Activated T-helper 1 cell treated with anti-CD3 and anti-CD28 coated beads, Interleukin-12 subunit alpha, Interleukin-12 subunit beta, Interleukin-2, Interleukin-4 antibody, amounts not matched to agents 30 ng/mL and 10 ng/mL and 1 ng/mL, durations not matched to agents 14 hours and 24 hours and 36 hours (primary cell): ENCODE results near the gene L2HGDH. TPM values are rescaled to one million over a fixed set of nuclear protein-coding genes. Genes with fewer than 3 reads are reported as not detected.

Source experiments
- DNase-seq: peaks from one replicate; pipeline ENCODE4 v3.0.0; 2021; ENCODE audit warnings: low spot score
- H3K27ac Mint-ChIP-seq: one replicate; pipeline ENCODE4 v1.8.0; 2021; ENCODE audit warnings: mild to moderate bottlenecking, mixed read lengths
- H3K27me3 Mint-ChIP-seq: one replicate; pipeline ENCODE4 v1.8.0; 2022; ENCODE audit warnings: mild to moderate bottlenecking, moderate library complexity, mixed read lengths; ENCODE audit not compliant: insufficient read depth
- H3K36me3 Mint-ChIP-seq: one replicate; pipeline ENCODE4 v1.8.0; 2021; ENCODE audit warnings: low read depth, mixed read lengths
- H3K4me1 Mint-ChIP-seq: one replicate; pipeline ENCODE4 v1.8.0; 2021; ENCODE audit warnings: low read depth, mixed read lengths
- H3K4me3 Mint-ChIP-seq: one replicate; pipeline ENCODE4 v1.8.0; 2021; ENCODE audit warnings: mild to moderate bottlenecking, moderate library complexity, mixed read lengths
- H3K9me3 Mint-ChIP-seq: one replicate; pipeline ENCODE4 v1.8.0; 2021; ENCODE audit warnings: mixed read lengths
- intact Hi-C: fragments of 100-400 bp; cut with micrococcal nuclease; formaldehyde crosslinking; loops from one replicate; pipeline ENCODE4 v1.15.1; 2024
- total RNA-seq: library from RNA; stranded (reverse); gene quantifications from 2 replicates; pipeline ENCODE4 v1.2.3, GENCODE V29; 2022

Gene L2HGDH
- total RNA-seq, 1 donor from 2014 or later = 14.7 TPM

DNA sequence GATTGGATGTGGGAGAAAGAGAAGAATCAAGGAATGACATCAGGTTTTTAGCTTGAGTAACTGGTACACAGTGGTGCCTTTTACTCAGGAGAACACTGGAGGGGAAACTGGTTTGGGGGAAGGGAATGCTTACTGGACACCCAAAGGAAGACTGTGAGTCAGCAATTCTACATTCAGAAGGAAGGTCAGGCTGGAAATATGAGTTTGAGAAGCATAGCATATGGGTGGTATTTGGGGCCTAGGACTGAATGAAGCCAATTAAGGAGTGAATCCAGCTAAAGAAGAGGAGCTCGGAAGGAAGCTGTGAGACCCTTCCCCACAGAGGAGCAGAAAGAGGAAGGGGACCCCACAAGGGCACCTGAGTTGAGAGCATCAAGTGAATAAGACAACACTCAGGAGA, 35.5 kb upstream of the L2HGDH start:
- Mint-ChIP-seq H3K27me3 (peaks cover 18% of the 10 kb centered on the region), H3K27ac (no peak overlapping the region), H3K9me3 (no peaks in the 10 kb centered on the region), H3K4me1 (peaks cover 27% of the 10 kb centered on the region), H3K36me3 (peaks cover 1% of the 10 kb centered on the region), H3K4me3 (no peak overlapping the region)
- DNase-seq = no peak
- intact Hi-C loops = no loop called here

DNA sequence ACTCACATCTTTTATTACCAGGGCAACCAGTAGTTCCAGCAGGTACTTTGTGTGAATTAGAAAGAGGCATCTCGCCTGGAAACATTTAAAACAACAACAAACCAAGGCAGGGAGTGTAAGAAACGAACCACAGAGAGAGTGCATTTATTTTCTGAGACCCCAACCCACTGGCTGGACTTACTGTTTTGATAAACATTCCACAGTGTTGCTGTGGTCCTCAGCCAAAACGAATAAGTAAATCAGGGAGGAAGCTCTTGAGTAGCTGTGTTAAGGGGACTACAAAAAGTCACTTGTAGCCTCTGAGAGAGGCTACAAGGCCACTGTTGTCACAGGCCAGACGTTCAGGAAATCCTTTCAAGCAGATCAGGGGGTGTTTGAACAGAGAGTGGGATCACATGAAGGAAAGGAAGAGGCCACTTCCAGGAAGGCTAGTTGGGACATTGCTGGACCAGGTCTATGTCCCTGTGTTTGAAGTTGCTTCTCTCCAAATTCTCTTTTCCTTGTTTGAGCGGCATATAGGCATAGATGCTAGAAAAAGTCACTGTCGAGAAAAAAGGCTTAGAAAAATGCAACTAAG, 33.9 kb upstream of the L2HGDH start:
- intact Hi-C loops = loop anchor here (2.0 kb wide), 1 partner anchor 33 kb away; the partner anchor contains the start of genes DMAC2L and L2HGDH
- peaks cover 32% of the 10 kb centered on the region for H3K4me1 Mint-ChIP-seq
- no peak overlapping the region for H3K4me3 Mint-ChIP-seq
- DNase-seq = no peak
- no peaks in the 10 kb centered on the region for H3K9me3 Mint-ChIP-seq
- no peak overlapping the region for H3K27ac Mint-ChIP-seq
- H3K36me3 Mint-ChIP-seq = peaks cover 3% of the 10 kb centered on the region
- H3K27me3 Mint-ChIP-seq = peaks cover 18% of the 10 kb centered on the region

DNA sequence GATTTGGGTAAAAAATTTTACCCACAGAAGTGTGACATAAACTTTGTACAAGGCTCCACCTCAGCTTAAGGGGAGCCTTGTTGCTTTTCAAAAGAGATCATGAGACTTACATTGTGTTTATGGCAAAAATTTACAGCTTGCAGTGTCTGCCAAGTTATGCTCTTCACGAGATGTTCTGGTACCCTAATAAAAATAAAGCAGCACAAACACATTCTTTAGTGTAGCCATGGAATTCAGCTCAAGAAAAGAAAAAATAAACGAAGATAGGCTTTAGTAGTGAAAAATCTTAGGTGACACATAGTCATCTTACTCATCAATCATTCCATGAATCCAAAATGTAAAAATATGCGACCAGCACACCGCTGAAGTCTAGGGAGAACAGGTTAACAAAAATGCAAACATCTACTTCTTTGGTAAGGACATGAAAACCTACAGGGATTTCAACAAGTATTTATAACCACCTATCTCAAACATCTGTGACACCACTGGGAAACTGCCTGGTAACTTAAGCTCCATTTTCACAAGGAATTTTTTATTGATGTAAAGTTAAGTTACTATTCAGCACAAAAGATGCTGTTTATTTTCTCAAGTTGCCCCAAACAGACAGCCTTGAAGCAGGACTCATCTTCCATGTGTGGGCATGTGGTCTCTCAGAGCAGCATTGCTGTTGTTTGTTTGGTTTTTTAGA, 33.0 kb upstream of the L2HGDH start:
- Mint-ChIP-seq H3K27me3 (peaks cover 18% of the 10 kb centered on the region), H3K36me3 (peaks cover 3% of the 10 kb centered on the region), H3K4me3 (no peak overlapping the region), H3K4me1 (peaks cover 32% of the 10 kb centered on the region), H3K27ac (no peak overlapping the region), H3K9me3 (no peaks in the 10 kb centered on the region)
- intact Hi-C loops = loop anchor here (1.0 to 2.0 kb wide), 10 partner anchors 18 to 441 kb away; partner anchors contain the start of genes CDKL1, DMAC2L, L2HGDH and MAP4K5
- DNase-seq = no peak

GRCh38 chr14:50344116-50344775, 32.2 kb upstream of the L2HGDH start:
- peak; percentile 47 for DNase-seq
- Mint-ChIP-seq H3K27me3 (peaks cover 18% of the 10 kb centered on the region), H3K4me3 (peak overlapping the region; percentile 30), H3K9me3 (no peaks in the 10 kb centered on the region), H3K36me3 (peaks cover 3% of the 10 kb centered on the region), H3K4me1 (peaks cover 32% of the 10 kb centered on the region), H3K27ac (peak overlapping the region; percentile 69)
- intact Hi-C loops = loop anchor here (1.0 to 2.0 kb wide), 10 partner anchors 19 to 442 kb away; partner anchors contain the start of genes CDKL1, DMAC2L, L2HGDH and MAP4K5

DNA sequence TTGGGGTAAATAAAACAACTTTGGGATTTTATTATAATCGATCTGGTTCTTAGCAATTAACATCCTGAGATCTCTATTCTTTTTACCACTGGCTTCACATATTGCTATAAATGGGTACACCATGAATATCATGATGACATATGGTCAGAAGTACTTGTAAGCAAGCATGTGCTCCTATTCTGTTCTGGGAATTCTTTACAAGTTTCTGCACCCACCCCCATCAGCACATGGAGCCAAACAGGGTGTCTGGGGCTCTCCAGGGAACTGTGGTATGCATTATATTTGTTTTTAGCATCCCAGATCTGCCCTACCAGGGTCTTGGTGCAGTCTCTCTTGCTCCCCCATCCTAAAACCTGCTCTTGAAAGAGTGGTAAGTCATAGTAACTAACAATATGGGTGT, 31.4 kb upstream of the L2HGDH start:
- H3K9me3 Mint-ChIP-seq = no peaks in the 10 kb centered on the region
- intact Hi-C loops = no loop called here
- H3K27ac Mint-ChIP-seq = no peak overlapping the region
- H3K27me3 Mint-ChIP-seq = peaks cover 15% of the 10 kb centered on the region
- H3K36me3 Mint-ChIP-seq = peaks cover 3% of the 10 kb centered on the region
- H3K4me3 Mint-ChIP-seq = no peak overlapping the region
- peaks cover 32% of the 10 kb centered on the region for H3K4me1 Mint-ChIP-seq
- no peak for DNase-seq

DNA sequence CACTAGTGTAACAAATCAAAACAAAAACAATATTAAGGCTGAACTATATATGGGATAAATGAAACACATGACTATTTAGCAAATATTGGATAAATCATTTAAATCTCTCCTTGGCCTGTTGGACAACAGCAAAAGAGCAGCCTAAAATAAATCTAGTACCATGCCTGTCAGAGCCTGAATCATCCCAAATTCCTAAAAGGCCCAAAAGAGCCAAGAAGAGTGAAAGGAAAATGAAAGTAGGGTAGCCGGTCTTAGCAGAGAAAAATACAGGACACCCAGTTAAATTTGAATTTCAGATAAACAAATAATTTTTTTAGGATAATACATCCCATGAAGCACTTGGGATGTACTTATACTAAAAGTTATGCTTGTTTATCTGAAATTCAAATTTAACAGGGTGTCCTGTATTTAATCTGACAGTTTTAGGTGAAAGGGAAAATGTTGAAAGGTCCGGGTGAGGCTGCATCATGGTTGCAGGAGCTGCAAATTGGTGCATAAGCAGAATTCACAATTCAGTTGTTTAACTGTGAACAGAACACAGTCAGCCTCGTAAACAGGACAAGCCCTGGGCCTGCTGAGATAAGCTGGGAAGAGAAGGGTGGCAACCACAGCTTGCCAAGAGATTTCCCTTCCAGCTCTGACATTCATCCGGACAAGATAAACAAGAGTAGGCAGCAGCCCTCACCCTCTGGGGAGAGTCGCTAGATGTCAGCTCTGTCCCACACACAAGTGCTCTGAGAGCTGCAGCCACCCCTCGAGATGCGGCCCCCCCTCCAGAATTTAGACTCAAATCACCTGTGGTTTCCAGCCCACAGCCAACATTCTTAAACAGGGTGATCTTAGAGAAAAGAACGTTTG, 30.4 kb upstream of the L2HGDH start:
- DNase-seq = no peak
- Mint-ChIP-seq H3K4me3 (no peak overlapping the region), H3K27me3 (peaks cover 10% of the 10 kb centered on the region), H3K9me3 (no peaks in the 10 kb centered on the region), H3K4me1 (peaks cover 32% of the 10 kb centered on the region), H3K27ac (no peak overlapping the region), H3K36me3 (peaks cover 3% of the 10 kb centered on the region)
- intact Hi-C loops = no loop called here

- no peak for DNase-seq
- Mint-ChIP-seq H3K36me3 (peaks cover 3% of the 10 kb centered on the region), H3K27ac (no peak overlapping the region), H3K4me1 (peaks cover 39% of the 10 kb centered on the region), H3K27me3 (peaks cover 7% of the 10 kb centered on the region), H3K4me3 (no peak overlapping the region), H3K9me3 (no peaks in the 10 kb centered on the region)
- intact Hi-C loops = no loop called here
Observed at GRCh38 chr14:50340963-50341362, 28.9 kb upstream of the L2HGDH start.

DNA sequence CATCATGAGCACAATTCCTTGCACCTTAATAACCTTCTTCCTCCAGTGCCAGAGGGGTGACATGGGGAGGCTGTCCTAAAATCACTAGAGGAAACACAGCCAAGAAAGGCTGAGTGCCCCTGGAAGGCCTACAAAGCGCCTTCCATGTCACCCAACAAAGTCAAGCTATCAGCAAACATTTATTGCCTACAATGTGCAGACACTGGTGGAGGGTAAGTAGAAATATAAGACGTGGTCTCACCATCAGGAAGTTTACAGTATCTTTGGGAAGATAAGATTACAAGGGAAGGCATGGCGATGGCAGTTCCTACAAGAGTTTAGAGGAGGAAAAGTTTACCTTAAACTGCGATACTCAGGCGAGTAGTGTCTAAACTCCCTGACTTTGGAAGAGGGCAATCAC, 28.0 kb upstream of the L2HGDH start:
- no peak overlapping the region for H3K27ac Mint-ChIP-seq
- intact Hi-C loops = no loop called here
- H3K4me1 Mint-ChIP-seq = peaks cover 46% of the 10 kb centered on the region
- no peaks in the 10 kb centered on the region for H3K9me3 Mint-ChIP-seq
- peaks cover 7% of the 10 kb centered on the region for H3K27me3 Mint-ChIP-seq
- DNase-seq = no peak
- H3K4me3 Mint-ChIP-seq = no peak overlapping the region
- peaks cover 4% of the 10 kb centered on the region for H3K36me3 Mint-ChIP-seq

GRCh38 chr14:50339178-50339804, 27.3 kb upstream of the L2HGDH start:
- Mint-ChIP-seq H3K27ac (no peak overlapping the region), H3K27me3 (peaks cover 4% of the 10 kb centered on the region), H3K4me1 (peaks cover 38% of the 10 kb centered on the region), H3K4me3 (no peak overlapping the region), H3K9me3 (no peaks in the 10 kb centered on the region), H3K36me3 (peaks cover 3% of the 10 kb centered on the region)
- intact Hi-C loops = no loop called here
- no peak for DNase-seq

DNA sequence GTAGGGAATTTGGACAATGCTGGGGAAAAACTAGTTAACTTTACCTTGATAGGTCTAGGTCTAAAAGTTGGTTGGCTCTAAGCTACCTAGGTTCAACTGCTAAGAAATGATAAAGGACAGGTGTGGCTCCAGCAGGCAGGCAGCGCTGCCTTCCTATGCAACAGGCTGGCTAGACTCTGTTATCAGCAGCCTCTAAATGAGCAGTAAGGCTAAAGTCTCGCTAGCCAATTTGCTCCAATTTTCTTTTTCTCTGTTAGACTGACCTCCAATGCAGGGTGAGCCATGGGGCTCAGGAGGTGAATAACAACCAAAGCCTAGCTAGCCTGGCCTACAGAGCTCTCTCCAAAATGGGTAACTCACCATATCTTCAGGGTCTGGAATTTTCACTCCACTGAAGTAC, 26.6 kb upstream of the L2HGDH start:
- peaks cover 3% of the 10 kb centered on the region for H3K36me3 Mint-ChIP-seq
- H3K4me1 Mint-ChIP-seq = peaks cover 31% of the 10 kb centered on the region
- DNase-seq = no peak
- intact Hi-C loops = no loop called here
- no peaks in the 10 kb centered on the region for H3K9me3 Mint-ChIP-seq
- no peaks in the 10 kb centered on the region for H3K27me3 Mint-ChIP-seq
- no peak overlapping the region for H3K27ac Mint-ChIP-seq
- H3K4me3 Mint-ChIP-seq = no peak overlapping the region

GRCh38 chr14:50335989-50336824, 24.2 kb upstream of the L2HGDH start:
- no peak for DNase-seq
- H3K9me3 Mint-ChIP-seq = no peaks in the 10 kb centered on the region
- no peaks in the 10 kb centered on the region for H3K27me3 Mint-ChIP-seq
- H3K36me3 Mint-ChIP-seq = peaks cover 11% of the 10 kb centered on the region
- no peak overlapping the region for H3K27ac Mint-ChIP-seq
- H3K4me1 Mint-ChIP-seq = peaks cover 15% of the 10 kb centered on the region
- no peak overlapping the region for H3K4me3 Mint-ChIP-seq
- intact Hi-C loops = no loop called here
